Immature natural killer cell (primary cell): ENCODE measurements around the gene PARK7. TPM values are rescaled to one million over a fixed set of nuclear protein-coding genes. Genes with fewer than 3 reads are reported as not detected.

Experiments
- DNase-seq, 3 donors: peaks; one replicate each; pipeline ENCODE4 v3.0.0; 2022; ENCODE audit warnings: mixed read lengths in 1 of 3
- H3K27ac Mint-ChIP-seq, 6 donors: one replicate each; pipeline ENCODE4 v1.8.0; 2020; ENCODE audit warnings: mixed read lengths in 6 of 6, mild to moderate bottlenecking in 5 of 6, inconsistent platforms in 4 of 6, moderate library complexity in 3 of 6
- H3K27me3 Mint-ChIP-seq, 3 donors: one replicate each; pipeline ENCODE4 v1.8.0; 2020 to 2021; ENCODE audit warnings: low read depth in 3 of 3, mild to moderate bottlenecking in 3 of 3, mixed read lengths in 3 of 3, moderate library complexity in 3 of 3, inconsistent platforms in 1 of 3
- H3K36me3 Mint-ChIP-seq, 3 donors: one replicate each; pipeline ENCODE4 v1.8.0; 2020; ENCODE audit warnings: mixed read lengths in 3 of 3, inconsistent platforms in 2 of 3, mild to moderate bottlenecking in 2 of 3
- H3K4me1 Mint-ChIP-seq, 2 donors: one replicate each; pipeline ENCODE4 v1.8.0; 2020; ENCODE audit warnings: inconsistent platforms in 2 of 2, mild to moderate bottlenecking in 2 of 2, mixed read lengths in 2 of 2, moderate library complexity in 1 of 2
- H3K4me3 Mint-ChIP-seq, 5 donors: one replicate each; pipeline ENCODE4 v1.8.0; 2020; ENCODE audit warnings: mild to moderate bottlenecking in 5 of 5, mixed read lengths in 5 of 5, inconsistent platforms in 3 of 5, moderate library complexity in 3 of 5
- H3K9me3 Mint-ChIP-seq, 6 donors: one replicate each; pipeline ENCODE4 v1.8.0; 2020; ENCODE audit warnings: mild to moderate bottlenecking in 6 of 6, mixed read lengths in 6 of 6, inconsistent platforms in 4 of 6, moderate library complexity in 3 of 6
- polyA plus RNA-seq, 3 donors: library from polyadenylated mRNA; unstranded; fragments of 300-500 nt; fragmentation: Illumina TruSeq; gene quantifications; one replicate each; pipeline ENCODE4 v1.2.3, GENCODE V29; 2021

PARK7 gene
- polyA plus RNA-seq, 3 donors from 2014 or later, result 400 to 579 (median 427) TPM

DNA sequence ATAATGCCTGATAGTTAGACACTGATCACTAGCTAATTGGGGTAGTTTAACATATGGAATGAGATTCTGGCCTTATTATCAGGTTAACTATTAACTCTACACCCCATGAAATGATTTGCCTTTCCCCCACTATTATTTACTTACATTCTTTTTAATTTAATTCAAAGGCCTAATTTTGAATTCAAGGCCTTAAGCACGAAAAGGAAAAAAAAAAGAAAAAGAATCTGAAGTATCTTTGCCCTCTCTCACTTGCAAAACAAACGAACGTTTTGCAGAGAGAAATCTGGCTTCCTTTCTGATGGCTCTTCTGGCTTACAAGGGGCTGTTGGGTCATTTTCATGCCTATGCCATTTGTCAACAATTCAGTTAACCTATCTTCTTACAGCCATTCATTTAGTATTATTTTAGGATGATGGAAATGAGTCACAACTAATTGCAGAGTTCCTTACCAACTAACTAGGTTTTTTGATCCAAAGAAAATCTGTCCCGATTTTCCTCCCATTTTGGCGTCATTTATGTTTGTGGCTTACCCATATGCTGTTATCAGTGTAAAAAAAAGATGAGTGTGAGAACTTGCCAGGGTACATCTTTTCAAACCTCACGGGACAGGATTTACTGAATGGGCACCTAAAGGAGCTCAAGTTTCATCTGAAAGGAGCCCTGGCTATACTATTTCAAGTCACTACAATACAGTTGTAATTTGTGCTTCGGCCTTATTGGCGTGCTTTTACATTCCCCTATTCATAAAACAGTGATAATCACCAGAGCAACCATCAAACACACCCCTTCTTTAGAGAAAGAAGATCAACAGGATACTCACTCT, 66.4 kb downstream of the PARK7 start:
- Mint-ChIP-seq H3K4me1 (peaks cover 8 to 11% of the 10 kb centered on the region in 2 donors), H3K27ac (peak overlapping the region in 2 of 6 donors; percentile 35 to 36), H3K4me3 (peak overlapping the region in 2 of 5 donors; percentile 25 to 51), H3K9me3 (peaks cover 0 to 2% (median 0%) of the 10 kb centered on the region in 6 donors), H3K27me3 (peaks cover 9 to 14% (median 14%) of the 10 kb centered on the region in 3 donors), H3K36me3 (no peaks in the 10 kb centered on the region)
- DNase-seq, result no peak

DNA sequence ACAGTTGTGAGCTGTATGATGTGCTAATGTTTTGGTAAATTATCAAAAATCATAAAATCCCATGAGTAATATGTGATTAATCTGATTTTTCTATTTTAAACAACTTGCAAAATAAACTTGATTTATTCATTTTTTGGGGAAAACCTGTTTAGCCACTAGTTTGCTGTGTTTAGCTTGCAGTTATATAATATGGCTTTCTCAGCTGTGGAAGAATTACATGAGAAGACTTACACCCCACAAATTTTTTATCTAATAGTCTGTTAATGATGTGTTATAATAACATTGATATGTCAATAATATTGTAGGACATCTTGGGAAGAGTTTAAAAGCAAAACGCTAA, 67.0 kb downstream of the PARK7 start:
- H3K27me3 Mint-ChIP-seq, result peaks cover 9 to 14% (median 10%) of the 10 kb centered on the region in 3 donors
- H3K27ac Mint-ChIP-seq, result peak overlapping the region in 2 of 6 donors; percentile 35 to 36
- H3K4me1 Mint-ChIP-seq, result peaks cover 8 to 11% of the 10 kb centered on the region in 2 donors
- no peaks in the 10 kb centered on the region for H3K36me3 Mint-ChIP-seq
- H3K4me3 Mint-ChIP-seq, result no peak overlapping the region
- no peak for DNase-seq
- peaks cover 0 to 2% (median 0%) of the 10 kb centered on the region in 6 donors for H3K9me3 Mint-ChIP-seq

- peak; percentile 25 to 47 (median 35) for DNase-seq
- H3K4me1 Mint-ChIP-seq, result peaks cover 0 to 6% of the 10 kb centered on the region in 2 donors
- H3K27ac Mint-ChIP-seq, result no peak overlapping the region
- peaks cover 0 to 2% (median 0%) of the 10 kb centered on the region in 6 donors for H3K9me3 Mint-ChIP-seq
- peaks cover 7 to 12% (median 7%) of the 10 kb centered on the region in 3 donors for H3K27me3 Mint-ChIP-seq
- H3K36me3 Mint-ChIP-seq, result no peaks in the 10 kb centered on the region
- H3K4me3 Mint-ChIP-seq, result no peak overlapping the region
Observed at GRCh38 chr1:8031176-8031785, 69.8 kb downstream of the PARK7 start.

GRCh38 chr1:8032366-8032910, 70.9 kb downstream of the PARK7 start:
- H3K9me3 Mint-ChIP-seq, result no peaks in the 10 kb centered on the region
- peaks cover under 1 to 7% (median 4%) of the 10 kb centered on the region in 3 donors for H3K27me3 Mint-ChIP-seq
- no peaks in the 10 kb centered on the region for H3K4me1 Mint-ChIP-seq
- no peak overlapping the region for H3K27ac Mint-ChIP-seq
- no peak overlapping the region for H3K4me3 Mint-ChIP-seq
- DNase-seq, result no peak
- H3K36me3 Mint-ChIP-seq, result no peaks in the 10 kb centered on the region

- no peaks in the 10 kb centered on the region for H3K4me1 Mint-ChIP-seq
- no peak overlapping the region for H3K4me3 Mint-ChIP-seq
- H3K36me3 Mint-ChIP-seq, result no peaks in the 10 kb centered on the region
- H3K9me3 Mint-ChIP-seq, result no peaks in the 10 kb centered on the region
- DNase-seq, result no peak
- peak overlapping the region in 1 of 6 donors; percentile 66 for H3K27ac Mint-ChIP-seq
- peaks cover 0 to 7% (median 4%) of the 10 kb centered on the region in 3 donors for H3K27me3 Mint-ChIP-seq
Observed at GRCh38 chr1:8033322-8033721, 71.8 kb downstream of the PARK7 start.

Other genes starting within 250 kb of the PARK7 start
- gene VAMP3, start 190.4 kb upstream of the PARK7 start, polyA plus RNA-seq, result 10 to 100 TPM; 42.1 to 57.9 (median 51.5) TPM
- gene PER3, start 177.4 kb upstream of the PARK7 start, polyA plus RNA-seq, result 1 to 10 TPM; 1.7 to 4.7 (median 3.5) TPM
- 10 to 100 TPM; 15.9 to 33.0 (median 20.1) TPM for gene UTS2, start 108.6 kb upstream of the PARK7 start, polyA plus RNA-seq
- 10 to 100 TPM in 2 of 3 donors, 1 to 10 TPM in 1; 6.5 to 21.9 (median 10.9) TPM for gene TNFRSF9, start 20.9 kb upstream of the PARK7 start, polyA plus RNA-seq
- gene ERRFI1, start 64.6 kb downstream of the PARK7 start, polyA plus RNA-seq, result 1 to 10 TPM in 1 of 3 donors, under 1 TPM in 1, not detected in 1; 0.33 to 1.1 TPM